ENCODE data around the gene SUN2.

GRCh38 chr22:38699143-38699542, 56.7 kb downstream of the SUN2 start:
- TF ChIP-seq ZSCAN30 (tag by site-specific recombination; IDR thresholded peaks at IDR 0.05) (no peak), CTCF (tag by site-specific recombination; IDR thresholded peaks at IDR 0.05) (no peak), ZFHX2 (tag by site-specific recombination; conservative IDR thresholded peaks at IDR 0.05) (no peak), ZNF596 (tag by site-specific recombination; IDR thresholded peaks at IDR 0.05) (no peak), ZNF530 (tag by site-specific recombination; IDR thresholded peaks at IDR 0.05; ENCODE audit: low read depth) (no peak), MZF1 (tag by site-specific recombination; IDR thresholded peaks at IDR 0.05; ENCODE audit: borderline replicate concordance) (no peak), ZBTB10 (tag by site-specific recombination; IDR thresholded peaks at IDR 0.05) (no peak), ZBTB1 (tag by site-specific recombination; IDR thresholded peaks at IDR 0.05) (no peak), ZNF670 (tag by site-specific recombination; IDR thresholded peaks at IDR 0.05; ENCODE audit: low read depth) (no peak), ZNF311 (tag by site-specific recombination; IDR thresholded peaks at IDR 0.05; ENCODE audit: borderline replicate concordance) (no peak)

All from HEK293 (cell line).